ENCODE data around the gene ADAMTS2. TPM values are rescaled to one million over a fixed set of nuclear protein-coding genes. Genes with fewer than 3 reads are reported as not detected.

The ADAMTS2 gene
- total and polyA plus RNA-seq, 10 donors = 4.0 to 101 (median 47.5) TPM

DNA sequence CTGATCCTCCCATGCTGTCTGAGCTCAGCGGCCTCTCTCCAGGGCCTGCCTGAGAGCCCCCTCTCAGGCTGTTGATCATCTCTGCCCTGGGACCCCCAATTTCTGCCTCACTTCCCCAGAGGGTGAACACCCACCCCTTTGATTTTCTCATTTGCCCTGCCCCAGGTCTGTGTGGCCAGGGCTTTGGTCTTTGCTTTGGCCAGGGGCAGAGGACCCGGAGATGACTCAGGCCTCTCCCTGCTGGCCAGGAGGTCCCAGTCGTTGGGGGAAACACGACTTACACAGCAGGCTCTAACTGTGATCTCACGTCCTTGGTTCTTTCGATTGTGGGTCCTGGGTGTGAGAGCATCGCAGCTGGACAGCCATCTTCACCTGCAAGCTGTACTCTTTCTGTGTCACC lies 1.1 kb upstream of the ADAMTS2 start:
- peak overlapping the region in 3 of 8 donors; percentile 77 to 88 (median 81) for H3K27ac ChIP-seq
- intact Hi-C loops (cut with DNase I; ENCODE audit: low total_unique reads) = no loop called here
- TF ChIP-seq POLR2A (IDR thresholded peaks at IDR 0.05) = no peak
- no peak for TF ChIP-seq POLR2AphosphoS5 (IDR thresholded peaks at IDR 0.05)
- TF ChIP-seq, protein P1, sequence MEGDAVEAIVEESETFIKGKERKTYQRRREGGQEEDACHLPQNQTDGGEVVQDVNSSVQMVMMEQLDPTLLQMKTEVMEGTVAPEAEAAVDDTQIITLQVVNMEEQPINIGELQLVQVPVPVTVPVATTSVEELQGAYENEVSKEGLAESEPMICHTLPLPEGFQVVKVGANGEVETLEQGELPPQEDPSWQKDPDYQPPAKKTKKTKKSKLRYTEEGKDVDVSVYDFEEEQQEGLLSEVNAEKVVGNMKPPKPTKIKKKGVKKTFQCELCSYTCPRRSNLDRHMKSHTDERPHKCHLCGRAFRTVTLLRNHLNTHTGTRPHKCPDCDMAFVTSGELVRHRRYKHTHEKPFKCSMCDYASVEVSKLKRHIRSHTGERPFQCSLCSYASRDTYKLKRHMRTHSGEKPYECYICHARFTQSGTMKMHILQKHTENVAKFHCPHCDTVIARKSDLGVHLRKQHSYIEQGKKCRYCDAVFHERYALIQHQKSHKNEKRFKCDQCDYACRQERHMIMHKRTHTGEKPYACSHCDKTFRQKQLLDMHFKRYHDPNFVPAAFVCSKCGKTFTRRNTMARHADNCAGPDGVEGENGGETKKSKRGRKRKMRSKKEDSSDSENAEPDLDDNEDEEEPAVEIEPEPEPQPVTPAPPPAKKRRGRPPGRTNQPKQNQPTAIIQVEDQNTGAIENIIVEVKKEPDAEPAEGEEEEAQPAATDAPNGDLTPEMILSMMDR (IDR thresholded peaks at IDR 0.05 in 8 of 11, conservative IDR thresholded peaks at IDR 0.05 in 3 of 11) = no peak
- H3K4me3 ChIP-seq = no peak overlapping the region
- peaks cover 8 to 53% (median 33%) of the 10 kb centered on the region in 6 donors for H3K4me1 ChIP-seq
- H3K9me3 ChIP-seq = no peaks in the 10 kb centered on the region
- peak; percentile 23 for DNase-seq
- peaks cover 0 to 100% (median 43%) of the 10 kb centered on the region in 7 donors for H3K27me3 ChIP-seq (replicated peaks in 1 of 7)
- no peaks in the 10 kb centered on the region for H3K36me3 ChIP-seq
- 70 to 84% (median 76%) methylated on average over 7 of the region's 7 CpGs for WGBS, 5 donors

DNA sequence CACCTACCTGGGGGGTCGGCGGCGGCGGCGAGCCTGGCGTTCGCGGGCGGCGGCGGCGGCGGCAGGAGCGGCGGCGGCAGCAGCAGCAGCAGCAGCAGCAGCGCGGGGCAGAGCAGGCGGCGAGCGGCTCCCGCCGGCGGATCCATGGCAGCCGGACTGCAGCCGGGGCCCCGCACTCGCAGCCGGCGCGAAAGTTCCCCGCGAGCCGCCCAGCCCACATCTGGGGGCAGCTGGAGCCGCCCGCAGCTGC lies 153 bp downstream of the ADAMTS2 start:
- peaks cover 0 to 100% (median 43%) of the 10 kb centered on the region in 7 donors for H3K27me3 ChIP-seq (replicated peaks in 1 of 7)
- H3K9me3 ChIP-seq = no peaks in the 10 kb centered on the region
- TF ChIP-seq, protein P1 (IDR thresholded peaks at IDR 0.05 in 8 of 11, conservative IDR thresholded peaks at IDR 0.05 in 3 of 11) = no peak
- TF ChIP-seq POLR2A (IDR thresholded peaks at IDR 0.05) = no peak
- TF ChIP-seq POLR2AphosphoS5 (IDR thresholded peaks at IDR 0.05) = peak in 2 of 3 donors; percentile 57 to 71
- peak overlapping the region in 7 of 8 donors; percentile 34 to 73 (median 53) for H3K4me3 ChIP-seq
- no peak for DNase-seq
- 0 to 2% (median 1%) methylated on average over 11 to 36 of the region's 36 CpGs for WGBS, 5 donors
- H3K27ac ChIP-seq = peak overlapping the region in 7 of 8 donors; percentile 22 to 88 (median 70)
- intact Hi-C loops (cut with DNase I; ENCODE audit: low total_unique reads) = no loop called here
- peaks cover 0 to 10% (median 0%) of the 10 kb centered on the region in 6 donors for H3K36me3 ChIP-seq
- peaks cover 8 to 53% (median 33%) of the 10 kb centered on the region in 6 donors for H3K4me1 ChIP-seq

DNA sequence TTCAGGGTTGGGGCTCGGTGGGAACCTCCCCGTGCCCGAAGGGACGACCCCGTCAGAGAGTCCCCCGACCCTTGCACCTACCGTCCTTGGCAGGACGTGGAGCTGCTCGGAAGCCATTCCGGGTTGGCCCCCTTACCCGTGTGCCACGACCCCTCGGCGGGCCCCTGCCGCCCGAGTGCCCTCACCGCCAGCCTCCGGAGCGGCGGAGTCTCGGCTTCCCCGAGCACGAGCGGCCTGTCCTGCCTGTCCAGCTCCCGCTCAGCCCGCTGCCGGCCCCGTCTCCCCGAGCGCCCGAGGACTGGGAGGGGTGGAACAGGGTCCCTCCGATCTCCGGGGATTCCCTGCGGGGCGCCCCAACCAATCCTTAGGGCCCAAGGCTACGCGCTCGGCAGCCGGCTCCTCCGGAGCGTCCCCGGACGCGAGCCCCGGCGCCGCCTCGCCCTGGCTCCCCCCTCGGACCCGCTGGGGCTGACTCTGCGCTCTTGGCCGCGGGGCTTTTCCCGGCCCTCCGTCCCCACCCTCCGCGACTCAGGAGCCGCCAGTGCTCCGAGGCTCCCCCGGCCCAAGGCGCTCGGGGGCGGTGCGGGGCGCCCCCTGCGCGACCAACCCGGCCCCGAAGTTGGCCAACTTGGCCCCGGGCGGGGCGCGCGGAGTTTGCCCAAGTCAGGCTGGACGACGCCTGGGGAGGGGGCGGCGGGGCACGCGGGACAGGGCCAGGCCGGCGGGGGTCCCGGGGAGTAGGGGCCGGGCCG lies 654 bp downstream of the ADAMTS2 start:
- Histone ChIP-seq H3K4me1 (peaks cover 8 to 53% (median 33%) of the 10 kb centered on the region in 6 donors), H3K27me3 (replicated peaks in 1 of 7) (peaks cover 0 to 100% (median 43%) of the 10 kb centered on the region in 7 donors), H3K9me3 (no peaks in the 10 kb centered on the region), H3K27ac (peak overlapping the region; percentile 21 to 88 (median 70)), H3K4me3 (peak overlapping the region; percentile 34 to 73 (median 51)), H3K36me3 (peaks cover 0 to 15% (median 0%) of the 10 kb centered on the region in 6 donors)
- intact Hi-C loops (cut with DNase I; ENCODE audit: low total_unique reads) = no loop called here
- peak; percentile 73 for DNase-seq
- WGBS, 5 donors = 0 to 2% (median 2%) methylated on average over 8 to 85 of the region's 85 CpGs
- peak in 1 of 3 donors; percentile 4 for TF ChIP-seq POLR2AphosphoS5 (IDR thresholded peaks at IDR 0.05)
- TF ChIP-seq, protein P1 (IDR thresholded peaks at IDR 0.05 in 8 of 11, conservative IDR thresholded peaks at IDR 0.05 in 3 of 11) = no peak

DNA sequence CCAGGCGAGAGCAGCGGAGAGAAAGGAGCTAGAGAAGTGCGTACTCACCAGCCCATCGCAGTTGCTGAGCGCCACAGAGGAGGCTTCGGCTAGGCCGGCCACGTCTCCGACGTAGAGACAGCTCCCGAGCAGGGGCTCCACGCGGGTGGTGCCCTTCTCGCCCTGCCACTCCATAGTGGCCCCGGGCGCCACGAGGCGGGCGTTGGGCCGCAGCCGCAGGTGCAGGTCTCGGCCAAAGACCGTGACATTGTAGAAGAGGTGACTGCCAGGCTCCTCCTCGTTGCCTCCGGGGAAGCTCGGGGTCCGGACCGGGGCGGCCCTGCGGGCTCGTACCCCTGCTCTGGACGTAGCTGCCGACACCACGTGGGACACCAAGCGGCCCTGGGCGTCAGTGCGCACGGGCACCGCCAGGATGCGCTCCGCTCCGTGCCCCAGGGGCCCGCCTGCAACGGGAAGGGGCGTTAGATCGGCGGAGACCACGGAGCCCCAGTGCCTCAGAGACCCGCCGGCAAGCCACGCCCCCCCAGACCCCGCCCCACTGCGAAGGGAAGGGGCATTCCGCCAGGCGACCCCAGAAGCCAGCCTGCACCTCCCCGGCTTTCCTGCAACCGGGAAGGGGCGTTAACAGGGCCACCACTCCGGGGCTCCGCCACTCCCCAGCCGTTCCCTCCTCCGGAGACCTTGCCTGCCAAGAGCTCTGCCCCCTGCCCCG lies 1.4 kb downstream of the ADAMTS2 start:
- Histone ChIP-seq H3K4me3 (peak overlapping the region; percentile 34 to 73 (median 51)), H3K36me3 (peaks cover 0 to 23% (median 0%) of the 10 kb centered on the region in 6 donors), H3K27me3 (replicated peaks in 1 of 7) (peaks cover 0 to 100% (median 43%) of the 10 kb centered on the region in 7 donors), H3K9me3 (no peaks in the 10 kb centered on the region), H3K4me1 (peaks cover 8 to 52% (median 33%) of the 10 kb centered on the region in 6 donors), H3K27ac (peak overlapping the region in 7 of 8 donors; percentile 21 to 88 (median 70))
- peak; percentile 78 for DNase-seq
- TF ChIP-seq POLR2AphosphoS5 (IDR thresholded peaks at IDR 0.05) (peak in 2 of 3 donors; percentile 20 to 76), POLR2A (IDR thresholded peaks at IDR 0.05) (no peak)
- TF ChIP-seq, protein P1 (IDR thresholded peaks at IDR 0.05 in 8 of 11, conservative IDR thresholded peaks at IDR 0.05 in 3 of 11) = peak in 9 of 11 experiments; percentile 14 to 70 (median 53)
- intact Hi-C loops (cut with DNase I; ENCODE audit: low total_unique reads) = no loop called here
- WGBS, 5 donors = 1 to 5% (median 3%) methylated on average over 26 to 63 of the region's 63 CpGs
